Measurements from ENCODE around the gene LSR. TPM values are rescaled to one million over a fixed set of nuclear protein-coding genes. Genes with fewer than 3 reads are reported as not detected.

The LSR gene
- total RNA-seq, 2 donors from 2014 or later = 67.5 to 80.1 TPM

DNA sequence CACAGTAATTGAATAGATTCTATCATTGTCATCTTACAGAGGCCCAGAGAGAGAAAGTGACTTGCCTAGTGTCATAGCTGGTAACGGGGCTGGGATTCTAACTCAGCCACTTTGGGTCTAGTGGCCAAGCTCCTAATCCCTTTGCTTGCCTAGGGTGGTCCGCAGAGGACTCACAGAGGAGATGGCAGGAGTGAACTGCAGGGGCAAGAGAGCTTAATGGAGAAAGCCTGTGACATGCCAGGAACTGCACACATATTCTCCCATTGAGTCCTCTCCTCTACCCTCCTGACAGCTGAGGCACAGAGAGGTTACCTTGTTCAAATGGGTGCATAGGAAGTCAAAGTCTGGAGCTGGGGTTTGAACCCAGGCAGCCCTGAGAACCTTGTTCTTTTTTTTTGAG is 2.7 kb downstream of the LSR start:
- TF ChIP-seq, protein P1, sequence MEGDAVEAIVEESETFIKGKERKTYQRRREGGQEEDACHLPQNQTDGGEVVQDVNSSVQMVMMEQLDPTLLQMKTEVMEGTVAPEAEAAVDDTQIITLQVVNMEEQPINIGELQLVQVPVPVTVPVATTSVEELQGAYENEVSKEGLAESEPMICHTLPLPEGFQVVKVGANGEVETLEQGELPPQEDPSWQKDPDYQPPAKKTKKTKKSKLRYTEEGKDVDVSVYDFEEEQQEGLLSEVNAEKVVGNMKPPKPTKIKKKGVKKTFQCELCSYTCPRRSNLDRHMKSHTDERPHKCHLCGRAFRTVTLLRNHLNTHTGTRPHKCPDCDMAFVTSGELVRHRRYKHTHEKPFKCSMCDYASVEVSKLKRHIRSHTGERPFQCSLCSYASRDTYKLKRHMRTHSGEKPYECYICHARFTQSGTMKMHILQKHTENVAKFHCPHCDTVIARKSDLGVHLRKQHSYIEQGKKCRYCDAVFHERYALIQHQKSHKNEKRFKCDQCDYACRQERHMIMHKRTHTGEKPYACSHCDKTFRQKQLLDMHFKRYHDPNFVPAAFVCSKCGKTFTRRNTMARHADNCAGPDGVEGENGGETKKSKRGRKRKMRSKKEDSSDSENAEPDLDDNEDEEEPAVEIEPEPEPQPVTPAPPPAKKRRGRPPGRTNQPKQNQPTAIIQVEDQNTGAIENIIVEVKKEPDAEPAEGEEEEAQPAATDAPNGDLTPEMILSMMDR (IDR thresholded peaks at IDR 0.05) = no peak
- Histone ChIP-seq H3K4me3 (no peak overlapping the region), H3K27ac (no peak overlapping the region), H3K9me3 (no peaks in the 10 kb centered on the region), H3K4me1 (peaks cover 46% of the 10 kb centered on the region), H3K27me3 (no peaks in the 10 kb centered on the region), H3K36me3 (replicated peaks in 1 of 2; ENCODE audit: insufficient read depth in 1 of 2, low read depth in 2 of 2) (peaks cover 0 to 2% of the 10 kb centered on the region in 2 donors)
- intact Hi-C loops (cut with DNase I) = no loop called here
- DNase-seq (no peak), ATAC-seq (no peak)
- WGBS, 2 donors = 81 to 86% methylated on average over 2 of the region's 2 CpGs

DNA sequence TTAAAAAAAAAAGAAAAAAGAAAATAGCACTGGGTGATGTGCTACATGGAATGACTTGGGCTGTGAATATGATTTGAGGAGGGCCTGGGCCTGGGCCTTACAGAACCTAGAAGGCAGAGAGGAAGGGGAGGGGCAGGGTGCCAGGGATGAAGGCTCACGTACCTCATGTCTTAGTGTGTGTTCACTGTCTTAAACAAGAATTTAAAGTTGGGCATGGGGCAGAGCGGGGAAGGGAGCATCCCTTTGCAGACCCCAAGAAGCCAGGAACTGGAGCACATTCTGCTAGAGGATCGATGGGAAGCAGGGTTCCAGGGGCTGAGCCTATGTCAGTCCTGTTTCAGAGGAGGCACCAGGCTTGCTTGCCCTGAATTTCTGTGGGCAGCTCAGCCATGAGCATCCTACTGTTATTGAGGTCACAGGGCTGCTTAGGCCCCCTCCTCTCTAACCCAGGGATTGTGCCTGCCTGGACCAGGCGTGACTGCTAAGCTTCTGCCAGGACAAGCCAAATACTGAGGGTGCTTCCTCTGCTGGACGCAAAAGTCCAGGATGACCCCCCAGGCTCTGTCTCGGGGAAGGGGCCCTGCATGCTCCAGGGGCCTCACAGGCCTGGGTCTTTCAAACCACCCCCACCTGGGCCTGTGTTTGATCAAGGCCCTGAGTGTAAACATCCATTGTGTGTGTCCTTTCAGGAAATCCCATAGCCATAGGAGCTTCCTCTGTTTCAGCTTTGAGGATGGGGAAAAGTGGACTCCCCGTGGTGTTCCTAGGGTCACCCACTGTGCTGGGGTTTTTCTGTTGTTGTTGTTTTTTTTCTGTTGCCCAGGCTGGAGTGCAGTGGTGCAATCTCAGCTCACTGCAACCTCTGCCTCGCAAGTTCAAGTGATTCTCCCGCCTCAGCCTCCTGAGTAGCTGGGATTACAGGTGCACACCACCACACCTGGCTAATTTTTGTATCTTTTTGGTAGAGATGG is 4.8 kb downstream of the LSR start:
- TF ChIP-seq, protein P1 (IDR thresholded peaks at IDR 0.05) = no peak
- TF ChIP-seq POLR2A (IDR thresholded peaks at IDR 0.05) = no peak
- H3K36me3 ChIP-seq (replicated peaks in 1 of 2; ENCODE audit: insufficient read depth in 1 of 2, low read depth in 2 of 2) = peaks cover 0 to 2% of the 10 kb centered on the region in 2 donors
- DNase-seq (no peak), ATAC-seq (no peak)
- intact Hi-C loops (cut with DNase I) = no loop called here
- WGBS, 2 donors = 80 to 89% methylated on average over 6 to 9 of the region's 9 CpGs
- peaks cover 41% of the 10 kb centered on the region for H3K4me1 ChIP-seq
- no peaks in the 10 kb centered on the region for H3K27me3 ChIP-seq
- peak overlapping the region in 1 of 4 donors; percentile 23 for H3K27ac ChIP-seq
- no peaks in the 10 kb centered on the region for H3K9me3 ChIP-seq
- no peak overlapping the region for H3K4me3 ChIP-seq

DNA sequence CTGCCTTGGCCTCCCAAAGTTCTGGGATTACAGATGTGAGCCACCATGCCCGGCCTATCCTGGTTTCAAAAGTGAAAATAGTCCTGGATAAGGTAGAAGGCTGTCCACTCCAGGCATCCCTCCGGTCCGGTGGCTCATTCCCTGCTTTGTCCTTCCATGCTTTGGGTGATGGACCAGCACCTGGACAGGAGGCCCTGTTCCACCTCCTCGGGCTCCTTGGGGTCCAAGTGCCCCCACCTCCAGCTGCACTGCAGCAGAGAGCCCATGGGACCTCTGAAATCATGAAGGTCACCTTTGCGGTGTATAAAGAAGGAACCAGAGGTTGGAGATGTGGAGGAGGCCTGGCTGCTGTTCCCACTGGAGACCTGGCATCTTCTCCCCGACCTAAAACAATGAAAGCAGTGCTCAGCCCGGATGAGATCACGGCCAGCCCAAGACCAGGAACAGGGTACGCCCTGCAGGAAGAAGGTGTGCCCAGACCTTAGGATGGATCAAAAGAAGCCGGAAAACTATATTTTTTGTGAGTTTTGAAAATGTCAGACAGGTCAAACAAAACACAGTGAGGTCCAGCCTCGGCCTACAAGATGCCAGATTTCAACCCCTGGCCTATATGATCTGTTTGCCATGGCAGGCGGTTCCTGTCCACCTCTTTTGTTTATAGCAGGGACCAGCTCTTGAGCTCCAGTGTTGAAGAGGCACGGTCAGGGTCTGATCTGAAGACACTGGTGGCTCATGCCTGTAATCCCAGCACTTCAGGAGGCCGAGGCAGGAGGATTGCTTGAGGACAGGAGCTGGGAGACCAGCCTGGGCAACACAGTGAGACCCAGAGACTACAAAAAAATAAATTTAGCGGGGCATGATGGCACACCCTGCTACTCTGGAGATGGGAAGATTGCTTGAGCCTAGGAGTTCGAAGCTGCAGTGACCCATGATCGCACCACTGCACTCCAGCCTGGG is 5.8 kb downstream of the LSR start:
- 91 to 94% methylated on average over 14 to 17 of the region's 17 CpGs for WGBS, 2 donors
- Histone ChIP-seq H3K4me1 (peaks cover 40% of the 10 kb centered on the region), H3K27ac (peak overlapping the region in 3 of 4 donors; percentile 10 to 62 (median 17)), H3K36me3 (replicated peaks in 1 of 2; ENCODE audit: insufficient read depth in 1 of 2, low read depth in 2 of 2) (peaks cover 0 to 2% of the 10 kb centered on the region in 2 donors), H3K27me3 (no peaks in the 10 kb centered on the region), H3K9me3 (no peaks in the 10 kb centered on the region), H3K4me3 (no peak overlapping the region)
- DNase-seq (no peak), ATAC-seq (no peak)
- TF ChIP-seq, protein P1 (IDR thresholded peaks at IDR 0.05) = no peak
- TF ChIP-seq POLR2A (IDR thresholded peaks at IDR 0.05) = no peak
- intact Hi-C loops (cut with DNase I) = no loop called here

DNA sequence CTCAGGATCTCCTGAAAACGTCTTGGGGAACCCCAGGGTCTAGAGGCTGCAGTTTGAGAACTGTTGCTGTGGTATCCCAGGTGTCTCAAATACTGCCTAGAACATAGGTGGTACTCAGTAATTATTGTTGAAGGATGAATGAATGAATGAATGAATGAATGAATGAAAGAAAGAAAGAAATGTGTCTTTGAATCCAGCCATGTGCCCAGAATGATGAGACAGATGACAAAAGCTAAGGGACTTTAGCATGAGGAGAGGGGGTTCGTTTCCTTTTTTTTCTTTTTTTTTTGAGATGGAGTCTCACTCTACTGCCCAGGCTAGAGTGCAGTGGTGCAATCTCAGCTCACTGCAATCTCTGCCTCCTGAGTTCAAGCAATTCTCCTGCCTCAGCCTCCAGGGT is 7.8 kb downstream of the LSR start:
- H3K9me3 ChIP-seq = no peaks in the 10 kb centered on the region
- no peaks in the 10 kb centered on the region for H3K27me3 ChIP-seq
- intact Hi-C loops (cut with DNase I) = no loop called here
- H3K27ac ChIP-seq = no peak overlapping the region
- DNase-seq (no peak), ATAC-seq (no peak)
- H3K4me3 ChIP-seq = no peak overlapping the region
- peaks cover 0 to 2% of the 10 kb centered on the region in 2 donors for H3K36me3 ChIP-seq (replicated peaks in 1 of 2; ENCODE audit: insufficient read depth in 1 of 2, low read depth in 2 of 2)
- 53 to 58% methylated on average over 2 of the region's 2 CpGs for WGBS, 2 donors
- peaks cover 21% of the 10 kb centered on the region for H3K4me1 ChIP-seq
- no peak for TF ChIP-seq POLR2A (IDR thresholded peaks at IDR 0.05)
- TF ChIP-seq, protein P1 (IDR thresholded peaks at IDR 0.05) = no peak

Data from body of pancreas (tissue), 4 donors.